ENCODE data around the gene ASIC4. TPM values are rescaled to one million over a fixed set of nuclear protein-coding genes. Genes with fewer than 3 reads are reported as not detected.

The ASIC4 gene
- total and polyA plus RNA-seq, 2 of the 8 experiments (the other 6 are each of a cell fraction or from before 2014, with no cell fraction given) = 0.12 to 0.22 TPM

- FAIRE-seq (no peak), DNase-seq (ENCODE audit: low read depth in 1 of 2, low spot score in 2 of 2) (no peak)
- Histone ChIP-seq H3K14ac (ENCODE audit: insufficient read length) (no peak overlapping the region), H2BK12ac (ENCODE audit: low read depth, low read length) (no peak overlapping the region), H3K23ac (ENCODE audit: insufficient read length) (no peak overlapping the region), H3K9ac (replicated peaks in 1 of 4; ENCODE audit: extremely low read depth in 1 of 4, low read depth in 3 of 4, low read length in 3 of 4) (no peak overlapping the region), H2AFZ (ENCODE audit: low read length) (no peak overlapping the region), H3K36me3 (ENCODE audit: control insufficient read depth in 2 of 4, insufficient read depth in 4 of 4, low read length in 3 of 4) (peaks cover 0 to 13% (median 0%) of the 10 kb centered on the region in 4 experiments; a peak in 3 of 8 replicates), H3K23me2 (ENCODE audit: low read depth, low read length) (peaks cover 17% of the 10 kb centered on the region; the same call in 1 of the 2 replicates), H2BK5ac (ENCODE audit: low read depth, low read length) (no peak overlapping the region), H2AK5ac (ENCODE audit: low read depth, low read length) (no peak overlapping the region), H2BK15ac (ENCODE audit: low read length) (no peak overlapping the region), H4K8ac (ENCODE audit: extremely low read depth, insufficient read depth, low read length) (peak overlapping the region; percentile 82; the same call in 1 of the 2 replicates), H3K9me3 (ENCODE audit: insufficient read depth in 2 of 2, low read depth in 1 of 2, low read length in 1 of 2) (no peaks in the 10 kb centered on the region), H3K27ac (ENCODE audit: low read depth, low read length) (no peak overlapping the region), H3K79me2 (ENCODE audit: control insufficient read depth in 1 of 2, insufficient read depth in 2 of 2, low read length in 2 of 2) (no peaks in the 10 kb centered on the region), H3K4me3 (ENCODE audit: extremely low read depth in 1 of 4, insufficient read depth in 2 of 4, low read depth in 3 of 4, low read length in 4 of 4) (no peak overlapping the region), H2BK20ac (ENCODE audit: low read length) (no peak overlapping the region), H4K20me1 (replicated peaks in 1 of 2; ENCODE audit: control insufficient read depth in 1 of 2, insufficient read depth in 2 of 2, low read length in 2 of 2) (peaks cover 0 to 5% of the 10 kb centered on the region in 2 experiments), H3K4me2 (ENCODE audit: insufficient read depth in 1 of 2, low read depth in 2 of 2, low read length in 2 of 2) (no peak overlapping the region), H2BK120ac (replicated peaks; ENCODE audit: low read depth, low read length) (no peak overlapping the region), H3K56ac (replicated peaks; ENCODE audit: insufficient read length, low read depth, low read length) (no peak overlapping the region), H3K27me3 (replicated peaks in 1 of 4; ENCODE audit: control insufficient read depth in 3 of 4, extremely low read depth in 1 of 4, insufficient read depth in 3 of 4, low read length in 3 of 4) (peaks cover 0 to 14% (median 11%) of the 10 kb centered on the region in 4 experiments; a peak in 5 of 7 replicates), H4K91ac (replicated peaks; ENCODE audit: insufficient read length, low read length) (no peak overlapping the region), H3K4me1 (replicated peaks in 1 of 4; ENCODE audit: control insufficient read depth in 3 of 4, insufficient read depth in 4 of 4, low read length in 3 of 4) (peaks cover 0 to 25% (median 14%) of the 10 kb centered on the region in 4 experiments; a peak in 6 of 7 replicates), H3K18ac (ENCODE audit: extremely low read depth, low read length) (no peak overlapping the region), H3K79me1 (ENCODE audit: low read depth, low read length) (no peaks in the 10 kb centered on the region), H4K5ac (ENCODE audit: insufficient read length, low read depth, low read length) (no peak overlapping the region), H3K4ac (replicated peaks; ENCODE audit: insufficient read length, low read depth, low read length) (no peak overlapping the region)
- POLR2A ChIA-PET (ENCODE audit: partially characterized antibody) = interaction anchor here (0.8 to 17.5 kb wide), 4 partner anchors 12 to 41 kb away, joined by 4 to 293 read pairs (median 18); partner anchors contain the start of genes CHPF, INHA, OBSL1 and TMEM198
- 96% methylated on average over 19 of the region's 20 CpGs; no CpG with 5 or more reads in 1 of the 2 experiments for WGBS, 2 experiments (ENCODE audit: extremely low coverage in 1 of 2, insufficient coverage in 1 of 2, insufficient read length in 1 of 2, insufficient replicate concordance in 2 of 2, low coverage in 1 of 2, low lambda C conversion rate in 2 of 2, missing lambda C conversion rate in 1 of 2)
- CTCF ChIA-PET (ENCODE audit: partially characterized antibody) = interaction anchor here (0.9 to 19.7 kb wide), 7 partner anchors 11 to 152 kb away, joined by 3 to 293 read pairs (median 7); partner anchors contain the start of genes CHPF, STK11IP and TMEM198
- no peak for TF ChIP-seq TEAD4 (IDR thresholded peaks at IDR 0.05; ENCODE audit: low read depth, low read length)
Observed at GRCh38 chr2:219555956-219556355, 41.7 kb downstream of the ASIC4 start.
